Measurements from ENCODE around the gene PHC3.

DNA sequence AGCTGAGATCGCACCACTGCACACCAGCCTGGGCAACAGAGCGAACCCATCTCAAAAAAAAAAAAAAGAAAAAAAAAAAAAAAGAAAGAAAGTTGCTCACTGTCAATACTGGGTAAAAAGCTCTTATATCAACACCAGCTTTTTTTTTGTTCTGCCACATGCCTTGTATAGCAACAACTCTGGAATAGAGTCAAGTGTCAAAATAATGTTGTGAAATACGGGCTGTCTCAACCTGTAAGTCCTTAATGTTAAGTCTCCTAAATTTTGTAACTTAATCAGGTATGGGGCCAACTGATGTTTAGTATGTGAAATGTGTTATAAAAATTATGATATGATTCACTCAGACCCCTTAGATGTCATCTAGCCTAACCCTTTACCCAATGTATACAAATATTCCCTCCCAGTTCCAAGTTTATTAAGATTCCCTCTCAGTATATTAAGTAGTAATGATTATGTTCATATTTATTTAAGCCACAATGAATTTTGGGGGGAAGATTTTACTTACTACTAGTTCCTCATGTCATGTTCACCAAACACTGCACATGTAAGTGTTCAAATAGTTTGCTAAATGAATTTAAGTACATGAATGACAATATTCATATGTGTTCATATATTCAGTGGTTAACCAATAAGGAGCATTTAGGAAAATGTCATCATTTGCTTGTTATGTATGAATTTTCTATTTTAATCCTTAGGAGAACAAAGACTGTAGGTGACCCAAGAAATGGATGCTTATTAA, 91.5 kb downstream of the PHC3 start:
- no peak for TF ChIP-seq POLR2A (IDR thresholded peaks at IDR 0.05; ENCODE audit: low read length)
- no peak for TF ChIP-seq GATA1 (IDR thresholded peaks at IDR 0.05; ENCODE audit: low read depth, low read length)

Measured in erythroblast (primary cell).